Mammary epithelial cell (primary cell): ENCODE results near the gene NEK5.

ENCODE experiments used
- CTCF ChIP-seq, 2 donors: IDR thresholded peaks in 1 of 2; conservative IDR thresholded peaks in 1 of 2; 2 replicates each; pipeline ENCODE4 v1.5.1; 2011 to 2012; ENCODE audit warnings: inconsistent platforms in 2 of 2, low read length in 2 of 2, mild to moderate bottlenecking in 2 of 2, control low read depth in 1 of 2, low read depth in 1 of 2; ENCODE audit not compliant: insufficient read depth in 1 of 2; ENCODE audit errors: extremely low read depth in 1 of 2
- EZH2 ChIP-seq: IDR thresholded peaks from 2 replicates; pipeline ENCODE4 v1.6.1; 2012; ENCODE audit warnings: low read length, inconsistent platforms, borderline replicate concordance

- TF ChIP-seq CTCF (conservative IDR thresholded peaks at IDR 0.05 in 1 of 2, IDR thresholded peaks at IDR 0.05 in 1 of 2; ENCODE audit: extremely low read depth in 1 of 2, insufficient read depth in 1 of 2, low read depth in 1 of 2, low read length in 2 of 2) (no peak), EZH2 (no peak)
These were observed 118.9 kb downstream of the NEK5 start for GRCh38 chr13:52009946-52010345.
